ENCODE measurements around the gene COL4A2. TPM values are rescaled to one million over a fixed set of nuclear protein-coding genes. Genes with fewer than 3 reads are reported as not detected.

COL4A2 gene
- total RNA-seq, 3 donors from 2014 or later = 0.63 to 1.2 (median 1.1) TPM

GRCh38 chr13:110360598-110360997 is 53.5 kb downstream of the COL4A2 start:
- ATAC-seq (no peak), DNase-seq (no peak)
- Mint-ChIP-seq H3K4me1 (ENCODE audit: low read depth) (no peaks in the 10 kb centered on the region), H3K4me3 (no peak overlapping the region), H3K27me3 (ENCODE audit: low read depth) (peaks cover 14% of the 10 kb centered on the region), H3K9me3 (no peaks in the 10 kb centered on the region), H3K36me3 (ENCODE audit: insufficient read depth) (no peaks in the 10 kb centered on the region)

- Mint-ChIP-seq H3K4me1 (ENCODE audit: low read depth) (no peaks in the 10 kb centered on the region), H3K9me3 (no peaks in the 10 kb centered on the region), H3K27me3 (ENCODE audit: low read depth) (peaks cover 16% of the 10 kb centered on the region), H3K36me3 (ENCODE audit: insufficient read depth) (no peaks in the 10 kb centered on the region), H3K4me3 (no peak overlapping the region)
- ATAC-seq (no peak), DNase-seq (no peak)
These were observed 54.4 kb downstream of the COL4A2 start for GRCh38 chr13:110361365-110361911.

- Mint-ChIP-seq H3K36me3 (ENCODE audit: insufficient read depth) (no peaks in the 10 kb centered on the region), H3K4me3 (no peak overlapping the region), H3K4me1 (ENCODE audit: low read depth) (no peaks in the 10 kb centered on the region), H3K9me3 (no peaks in the 10 kb centered on the region), H3K27me3 (ENCODE audit: low read depth) (peaks cover 14% of the 10 kb centered on the region)
- no peak for DNase-seq
- ATAC-seq = no peak
These were observed 55.9 kb downstream of the COL4A2 start for GRCh38 chr13:110363010-110363409.

GRCh38 chr13:110364081-110364480 is 57.0 kb downstream of the COL4A2 start:
- H3K27me3 Mint-ChIP-seq (ENCODE audit: low read depth) = peaks cover 14% of the 10 kb centered on the region
- no peak for DNase-seq
- H3K4me1 Mint-ChIP-seq (ENCODE audit: low read depth) = no peaks in the 10 kb centered on the region
- H3K36me3 Mint-ChIP-seq (ENCODE audit: insufficient read depth) = no peaks in the 10 kb centered on the region
- H3K9me3 Mint-ChIP-seq = no peaks in the 10 kb centered on the region
- no peak for ATAC-seq
- no peak overlapping the region for H3K4me3 Mint-ChIP-seq

- H3K27me3 Mint-ChIP-seq (ENCODE audit: low read depth) = peaks cover 19% of the 10 kb centered on the region
- no peaks in the 10 kb centered on the region for H3K4me1 Mint-ChIP-seq (ENCODE audit: low read depth)
- no peak for ATAC-seq
- H3K4me3 Mint-ChIP-seq = no peak overlapping the region
- no peaks in the 10 kb centered on the region for H3K36me3 Mint-ChIP-seq (ENCODE audit: insufficient read depth)
- DNase-seq = no peak
- H3K9me3 Mint-ChIP-seq = no peaks in the 10 kb centered on the region
These were observed 58.8 kb downstream of the COL4A2 start for GRCh38 chr13:110365876-110366275.

GRCh38 chr13:110366733-110367132 is 59.6 kb downstream of the COL4A2 start:
- Mint-ChIP-seq H3K27me3 (ENCODE audit: low read depth) (peaks cover 19% of the 10 kb centered on the region), H3K9me3 (no peaks in the 10 kb centered on the region), H3K36me3 (ENCODE audit: insufficient read depth) (no peaks in the 10 kb centered on the region), H3K4me3 (no peak overlapping the region), H3K4me1 (ENCODE audit: low read depth) (no peaks in the 10 kb centered on the region)
- ATAC-seq (no peak), DNase-seq (no peak)

- ATAC-seq (no peak), DNase-seq (no peak)
- H3K4me1 Mint-ChIP-seq (ENCODE audit: low read depth) = no peaks in the 10 kb centered on the region
These were observed 60.5 kb downstream of the COL4A2 start for GRCh38 chr13:110367620-110368019.

GRCh38 chr13:110368408-110368807 is 61.3 kb downstream of the COL4A2 start:
- ATAC-seq (no peak), DNase-seq (no peak)
- no peak overlapping the region for H3K4me3 Mint-ChIP-seq
- no peaks in the 10 kb centered on the region for H3K4me1 Mint-ChIP-seq (ENCODE audit: low read depth)
- H3K36me3 Mint-ChIP-seq (ENCODE audit: insufficient read depth) = no peaks in the 10 kb centered on the region
- no peaks in the 10 kb centered on the region for H3K9me3 Mint-ChIP-seq
- H3K27me3 Mint-ChIP-seq (ENCODE audit: low read depth) = peaks cover 16% of the 10 kb centered on the region

More at GRCh38 chr13:110367620-110368019, 60.5 kb downstream of the COL4A2 start:
- peaks cover 19% of the 10 kb centered on the region for H3K27me3 Mint-ChIP-seq (ENCODE audit: low read depth)
- H3K9me3 Mint-ChIP-seq = no peaks in the 10 kb centered on the region
- no peak overlapping the region for H3K4me3 Mint-ChIP-seq
- no peaks in the 10 kb centered on the region for H3K36me3 Mint-ChIP-seq (ENCODE audit: insufficient read depth)

- DNase-seq (no peak), ATAC-seq (no peak)
- no peaks in the 10 kb centered on the region for H3K4me1 Mint-ChIP-seq (ENCODE audit: low read depth)
- no peaks in the 10 kb centered on the region for H3K9me3 Mint-ChIP-seq
- H3K36me3 Mint-ChIP-seq (ENCODE audit: insufficient read depth) = no peaks in the 10 kb centered on the region
- peaks cover 16% of the 10 kb centered on the region for H3K27me3 Mint-ChIP-seq (ENCODE audit: low read depth)
- H3K4me3 Mint-ChIP-seq = no peak overlapping the region
These were observed 62.3 kb downstream of the COL4A2 start for GRCh38 chr13:110369400-110369799.

GRCh38 chr13:110371550-110372465 is 64.7 kb downstream of the COL4A2 start:
- Mint-ChIP-seq H3K27me3 (ENCODE audit: low read depth) (peaks cover 29% of the 10 kb centered on the region), H3K9me3 (no peaks in the 10 kb centered on the region), H3K36me3 (ENCODE audit: insufficient read depth) (no peaks in the 10 kb centered on the region), H3K4me1 (ENCODE audit: low read depth) (no peaks in the 10 kb centered on the region), H3K4me3 (no peak overlapping the region)
- ATAC-seq = no peak
- no peak for DNase-seq

GRCh38 chr13:110372676-110373075 is 65.6 kb downstream of the COL4A2 start:
- Mint-ChIP-seq H3K4me1 (ENCODE audit: low read depth) (no peaks in the 10 kb centered on the region), H3K4me3 (no peak overlapping the region), H3K9me3 (no peaks in the 10 kb centered on the region), H3K36me3 (ENCODE audit: insufficient read depth) (no peaks in the 10 kb centered on the region), H3K27me3 (ENCODE audit: low read depth) (peaks cover 32% of the 10 kb centered on the region)
- no peak for DNase-seq
- no peak for ATAC-seq

GRCh38 chr13:110373617-110374016 is 66.5 kb downstream of the COL4A2 start:
- H3K27me3 Mint-ChIP-seq (ENCODE audit: low read depth) = peaks cover 37% of the 10 kb centered on the region
- DNase-seq (no peak), ATAC-seq (no peak)
- no peak overlapping the region for H3K4me3 Mint-ChIP-seq
- H3K9me3 Mint-ChIP-seq = no peaks in the 10 kb centered on the region
- H3K4me1 Mint-ChIP-seq (ENCODE audit: low read depth) = no peaks in the 10 kb centered on the region
- no peaks in the 10 kb centered on the region for H3K36me3 Mint-ChIP-seq (ENCODE audit: insufficient read depth)

- H3K36me3 Mint-ChIP-seq (ENCODE audit: insufficient read depth) = no peaks in the 10 kb centered on the region
- H3K9me3 Mint-ChIP-seq = no peaks in the 10 kb centered on the region
- ATAC-seq = no peak
- DNase-seq = no peak
- H3K4me3 Mint-ChIP-seq = no peak overlapping the region
- peaks cover 36% of the 10 kb centered on the region for H3K27me3 Mint-ChIP-seq (ENCODE audit: low read depth)
- H3K4me1 Mint-ChIP-seq (ENCODE audit: low read depth) = no peaks in the 10 kb centered on the region
These were observed 67.6 kb downstream of the COL4A2 start for GRCh38 chr13:110374431-110375370.

- Mint-ChIP-seq H3K4me3 (no peak overlapping the region), H3K9me3 (peaks cover 4% of the 10 kb centered on the region)
- no peak for ATAC-seq
These were observed 69.0 kb downstream of the COL4A2 start for GRCh38 chr13:110376120-110376519.

More at GRCh38 chr13:110376120-110376519, 69.0 kb downstream of the COL4A2 start:
- Mint-ChIP-seq H3K36me3 (ENCODE audit: insufficient read depth) (no peaks in the 10 kb centered on the region), H3K27me3 (ENCODE audit: low read depth) (peaks cover 35% of the 10 kb centered on the region), H3K4me1 (ENCODE audit: low read depth) (no peaks in the 10 kb centered on the region)
- no peak for DNase-seq

Data from activated T-cell treated with anti-CD3 and anti-CD28 coated beads, Interleukin-2, amount 50 U/mL, for 4 hours (primary cell).